Measurements from ENCODE around the gene CDH13. TPM values are rescaled to one million over a fixed set of nuclear protein-coding genes. Genes with fewer than 3 reads are reported as not detected.

Gene CDH13
- total RNA-seq, 4 donors from 2014 or later = 3.4 to 14.8 (median 6.5) TPM

DNA sequence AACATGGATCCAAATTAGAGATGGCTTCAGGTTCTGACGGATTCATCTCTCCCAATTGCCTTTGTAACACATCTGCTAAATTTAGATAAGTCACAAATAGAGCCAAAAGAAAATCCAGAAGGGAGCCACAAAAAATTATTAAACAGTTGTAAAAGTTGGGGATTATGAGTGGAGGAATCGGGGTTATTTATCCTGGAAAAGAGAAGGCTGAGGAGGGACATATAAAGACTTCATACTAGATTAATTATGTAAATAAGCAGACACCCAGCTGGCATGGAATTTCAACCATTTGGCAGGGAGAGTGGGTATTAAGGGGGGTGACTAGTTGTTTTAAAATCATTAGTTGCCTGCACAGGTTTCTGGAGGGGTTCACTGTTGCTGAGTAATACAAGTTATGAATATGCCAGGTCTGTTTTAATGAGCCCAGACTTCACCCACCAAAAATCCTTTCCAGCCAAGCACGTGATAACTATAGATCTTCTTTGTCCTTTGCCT is 89.6 kb downstream of the CDH13 start:
- Histone ChIP-seq H3K36me3 (no peaks in the 10 kb centered on the region), H3K4me1 (no peaks in the 10 kb centered on the region), H3K9me3 (no peaks in the 10 kb centered on the region), H3K27me3 (no peaks in the 10 kb centered on the region), H3K4me3 (replicated peaks in 1 of 3) (no peak overlapping the region), H3K27ac (no peak overlapping the region)
- WGBS, 2 donors = 76 to 89% methylated on average over 3 of the region's 3 CpGs
- intact Hi-C loops (cut with DNase I) = no loop called here
- TF ChIP-seq, protein P1, sequence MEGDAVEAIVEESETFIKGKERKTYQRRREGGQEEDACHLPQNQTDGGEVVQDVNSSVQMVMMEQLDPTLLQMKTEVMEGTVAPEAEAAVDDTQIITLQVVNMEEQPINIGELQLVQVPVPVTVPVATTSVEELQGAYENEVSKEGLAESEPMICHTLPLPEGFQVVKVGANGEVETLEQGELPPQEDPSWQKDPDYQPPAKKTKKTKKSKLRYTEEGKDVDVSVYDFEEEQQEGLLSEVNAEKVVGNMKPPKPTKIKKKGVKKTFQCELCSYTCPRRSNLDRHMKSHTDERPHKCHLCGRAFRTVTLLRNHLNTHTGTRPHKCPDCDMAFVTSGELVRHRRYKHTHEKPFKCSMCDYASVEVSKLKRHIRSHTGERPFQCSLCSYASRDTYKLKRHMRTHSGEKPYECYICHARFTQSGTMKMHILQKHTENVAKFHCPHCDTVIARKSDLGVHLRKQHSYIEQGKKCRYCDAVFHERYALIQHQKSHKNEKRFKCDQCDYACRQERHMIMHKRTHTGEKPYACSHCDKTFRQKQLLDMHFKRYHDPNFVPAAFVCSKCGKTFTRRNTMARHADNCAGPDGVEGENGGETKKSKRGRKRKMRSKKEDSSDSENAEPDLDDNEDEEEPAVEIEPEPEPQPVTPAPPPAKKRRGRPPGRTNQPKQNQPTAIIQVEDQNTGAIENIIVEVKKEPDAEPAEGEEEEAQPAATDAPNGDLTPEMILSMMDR (IDR thresholded peaks at IDR 0.05) = no peak
- no peak for TF ChIP-seq POLR2A (IDR thresholded peaks at IDR 0.05)
- no peak for DNase-seq

GRCh38 chr16:82720414-82720813 is 93.6 kb downstream of the CDH13 start:
- WGBS, 2 donors = 86 to 87% methylated on average over 3 of the region's 3 CpGs
- H3K36me3 ChIP-seq = no peaks in the 10 kb centered on the region
- H3K27ac ChIP-seq = no peak overlapping the region
- H3K27me3 ChIP-seq = no peaks in the 10 kb centered on the region
- H3K4me3 ChIP-seq (replicated peaks in 1 of 3) = no peak overlapping the region
- H3K4me1 ChIP-seq = no peaks in the 10 kb centered on the region
- intact Hi-C loops (cut with DNase I) = no loop called here
- H3K9me3 ChIP-seq = no peaks in the 10 kb centered on the region
- TF ChIP-seq POLR2A (IDR thresholded peaks at IDR 0.05) = no peak
- TF ChIP-seq, protein P1 (IDR thresholded peaks at IDR 0.05) = no peak
- DNase-seq = no peak

DNA sequence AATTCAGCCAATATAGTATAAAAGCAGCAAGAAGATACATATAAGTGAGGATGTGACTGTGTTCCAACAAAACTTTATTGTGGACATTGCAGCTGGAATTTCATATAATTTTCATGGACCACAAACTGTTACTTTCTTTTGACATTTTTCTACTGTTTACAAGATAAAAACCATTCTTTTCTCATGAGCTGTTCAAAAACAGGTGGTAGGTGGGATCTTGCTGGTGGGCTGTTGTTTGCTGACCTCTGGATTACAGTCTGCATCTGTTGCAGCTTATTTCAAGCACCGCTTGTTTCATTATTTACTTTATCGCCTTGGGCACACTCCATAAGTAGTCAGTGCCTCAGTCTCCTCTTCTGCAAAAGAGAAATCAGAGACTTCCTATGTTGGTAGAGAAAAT is 99.5 kb downstream of the CDH13 start:
- Histone ChIP-seq H3K4me3 (replicated peaks in 1 of 3) (no peak overlapping the region), H3K4me1 (no peaks in the 10 kb centered on the region), H3K27me3 (no peaks in the 10 kb centered on the region), H3K27ac (no peak overlapping the region), H3K36me3 (no peaks in the 10 kb centered on the region), H3K9me3 (no peaks in the 10 kb centered on the region)
- intact Hi-C loops (cut with DNase I) = no loop called here
- no peak for TF ChIP-seq POLR2A (IDR thresholded peaks at IDR 0.05)
- TF ChIP-seq, protein P1 (IDR thresholded peaks at IDR 0.05) = no peak
- WGBS, 2 donors = 86 to 90% methylated on average over 2 of the region's 2 CpGs
- DNase-seq = no peak

- intact Hi-C loops (cut with DNase I) = no loop called here
- DNase-seq = no peak
- TF ChIP-seq, protein P1 (IDR thresholded peaks at IDR 0.05) = no peak
- TF ChIP-seq POLR2A (IDR thresholded peaks at IDR 0.05) = no peak
- Histone ChIP-seq H3K4me3 (replicated peaks in 1 of 3) (no peak overlapping the region), H3K9me3 (no peaks in the 10 kb centered on the region), H3K27ac (no peak overlapping the region), H3K4me1 (no peaks in the 10 kb centered on the region), H3K36me3 (no peaks in the 10 kb centered on the region), H3K27me3 (no peaks in the 10 kb centered on the region)
- 83 to 91% methylated on average over 2 of the region's 2 CpGs for WGBS, 2 donors
These were observed 102.1 kb downstream of the CDH13 start for GRCh38 chr16:82728901-82729300.

GRCh38 chr16:82730901-82731300 is 104.1 kb downstream of the CDH13 start:
- no peak for DNase-seq
- H3K27ac ChIP-seq = no peak overlapping the region
- H3K9me3 ChIP-seq = no peaks in the 10 kb centered on the region
- WGBS, 2 donors = 91 to 92% methylated on average over 2 of the region's 2 CpGs
- H3K4me1 ChIP-seq = peaks cover 0 to 7% of the 10 kb centered on the region in 2 donors
- H3K27me3 ChIP-seq = no peaks in the 10 kb centered on the region
- intact Hi-C loops (cut with DNase I) = no loop called here
- TF ChIP-seq POLR2A (IDR thresholded peaks at IDR 0.05) = no peak
- H3K36me3 ChIP-seq = no peaks in the 10 kb centered on the region
- H3K4me3 ChIP-seq (replicated peaks in 1 of 3) = no peak overlapping the region

DNA sequence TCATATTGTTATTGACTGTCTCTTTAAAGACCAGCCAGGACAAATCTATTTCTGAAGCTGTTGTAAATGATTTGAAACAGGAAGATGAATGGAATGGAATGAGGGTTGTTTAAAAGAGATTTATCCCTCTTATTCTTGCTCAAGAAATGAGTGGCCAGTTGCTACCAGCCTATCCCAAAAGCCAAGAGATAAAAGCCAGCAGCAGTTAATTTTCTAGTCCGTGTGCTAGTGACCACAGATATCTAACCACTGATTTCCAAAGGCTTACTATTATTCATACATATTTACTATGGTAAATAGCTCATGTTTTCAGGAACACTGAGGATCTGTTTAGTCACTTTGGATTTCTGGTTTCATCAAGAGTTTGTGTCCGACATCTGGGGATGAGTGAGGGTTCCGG is 105.7 kb downstream of the CDH13 start:
- H3K27ac ChIP-seq = no peak overlapping the region
- TF ChIP-seq, protein P1 (IDR thresholded peaks at IDR 0.05) = no peak
- TF ChIP-seq POLR2A (IDR thresholded peaks at IDR 0.05) = no peak
- no peaks in the 10 kb centered on the region for H3K36me3 ChIP-seq
- DNase-seq = no peak
- intact Hi-C loops (cut with DNase I) = no loop called here
- WGBS, 2 donors = 89 to 92% methylated on average over 3 of the region's 3 CpGs
- peaks cover 0 to 7% of the 10 kb centered on the region in 2 donors for H3K4me1 ChIP-seq
- H3K4me3 ChIP-seq (replicated peaks in 1 of 3) = no peak overlapping the region
- H3K27me3 ChIP-seq = no peaks in the 10 kb centered on the region
- H3K9me3 ChIP-seq = no peaks in the 10 kb centered on the region

Measured in thyroid gland (tissue), 4 donors.